Myocyte (in vitro differentiated cells): ENCODE measurements around the gene CLPSL1. TPM values are rescaled to one million over a fixed set of nuclear protein-coding genes. Genes with fewer than 3 reads are reported as not detected.

Experiments used
- total RNA-seq: library from RNA; depleted of rRNA; stranded (reverse); fragments of >200 nt; gene quantifications from 2 replicates; pipeline ENCODE4 v1.2.3, GENCODE V29; 2014

CLPSL1 gene
- total RNA-seq, 1 donor from 2014 or later = not detected

Other genes with a start within 250 kb of the CLPSL1 start
- gene FKBP5, start 92.1 kb upstream of the CLPSL1 start, total RNA-seq = 10.3 and 13.4 TPM in 2 replicates
- gene ARMC12, start 44.0 kb upstream of the CLPSL1 start, total RNA-seq = 0.16 and 0.37 TPM in 2 replicates
- not detected in 2 replicates for gene CLPSL2, start 4.4 kb upstream of the CLPSL1 start, total RNA-seq
- gene CLPS, start 16.3 kb downstream of the CLPSL1 start, total RNA-seq = not detected in 2 replicates
- not detected in 2 replicates for gene LHFPL5, start 24.3 kb downstream of the CLPSL1 start, total RNA-seq
- 22.5 and 23.3 TPM in 2 replicates for gene SRPK1, start 140.1 kb downstream of the CLPSL1 start, total RNA-seq
- gene SLC26A8, start 243.6 kb downstream of the CLPSL1 start, total RNA-seq = not detected in 2 replicates
- gene MAPK14, start 246.8 kb downstream of the CLPSL1 start, total RNA-seq = 52.1 and 55.7 TPM in 2 replicates